ENCODE results near the gene LRRC74A.

DNA sequence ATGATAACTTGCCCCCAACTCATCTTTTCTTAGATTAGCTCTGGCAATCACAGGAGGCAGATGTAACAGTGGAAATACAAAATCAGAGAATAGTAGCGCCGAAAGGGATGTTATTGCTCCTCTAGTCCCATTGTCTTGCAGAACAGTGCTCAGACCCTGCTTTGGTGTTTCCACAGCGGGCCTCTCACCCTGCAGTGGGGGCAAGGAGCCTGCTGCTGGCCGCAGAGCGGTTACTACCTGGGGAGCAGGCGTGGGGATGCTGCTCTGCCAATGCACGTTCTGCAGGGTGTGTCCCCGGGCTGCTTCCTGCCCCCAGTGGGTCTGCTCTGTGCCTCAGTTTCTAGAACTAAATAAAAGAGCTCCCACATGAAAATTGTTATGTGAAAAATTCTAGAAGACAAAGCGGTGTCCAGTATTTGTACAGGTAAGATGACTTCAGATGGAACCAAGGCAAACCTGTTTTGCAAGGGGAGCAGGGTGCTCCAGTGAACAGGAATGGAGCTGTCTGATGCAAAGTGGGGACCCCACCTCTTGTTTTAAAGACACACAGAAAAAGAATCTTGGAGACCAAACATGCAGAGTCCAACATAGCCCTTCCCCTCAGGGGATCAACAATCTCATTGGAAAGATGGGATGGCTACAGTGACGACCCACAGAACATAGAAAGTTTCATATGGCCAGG, 35.5 kb downstream of the LRRC74A start:
- no peak for TF ChIP-seq CTCF (conservative IDR thresholded peaks at IDR 0.05; ENCODE audit: low read length)
- no peak for TF ChIP-seq EZH2phosphoT487 (IDR thresholded peaks at IDR 0.05; ENCODE audit: borderline replicate concordance)

Measured in Loucy (cell line).